Suprapubic skin (tissue), 4 donors: ENCODE data around the gene TCHP. TPM values are rescaled to one million over a fixed set of nuclear protein-coding genes. Genes with fewer than 3 reads are reported as not detected.

ENCODE experiments used
- DNase-seq, 2 donors: peaks; one replicate each; pipeline ENCODE4 v3.0.0-alpha.2; 2019; ENCODE audit warnings: low spot score in 2 of 2
- H3K27ac ChIP-seq: fragments of 200-600 bp; sonication (generic); one replicate; pipeline ENCODE4 v1.5.1; 2019
- H3K27me3 ChIP-seq: fragments of 200-600 bp; sonication (generic); one replicate; pipeline ENCODE4 v1.5.1; 2019
- H3K36me3 ChIP-seq: fragments of 200-600 bp; sonication (generic); one replicate; pipeline ENCODE4 v1.5.1; 2019
- H3K4me1 ChIP-seq: fragments of 200-600 bp; sonication (generic); one replicate; pipeline ENCODE4 v1.5.1; 2019
- H3K4me3 ChIP-seq: fragments of 200-600 bp; sonication (generic); one replicate; pipeline ENCODE4 v1.5.1; 2019; ENCODE audit warnings: mild to moderate bottlenecking
- H3K9me3 ChIP-seq: fragments of 200-600 bp; sonication (generic); one replicate; pipeline ENCODE4 v1.5.1; 2019
- CTCF ChIP-seq, 2 donors: fragments of 200-600 bp in 1 of 2; fragments of 450-650 bp in 1 of 2; sonication (generic) in 1 of 2; IDR thresholded peaks; one replicate each; pipeline ENCODE4 v1.5.1; 2016 to 2019; ENCODE audit warnings: antibody characterized with exemption in 2 of 2, mild to moderate bottlenecking in 1 of 2, moderate library complexity in 1 of 2
- EP300 ChIP-seq: sonication (generic); formaldehyde crosslinking; IDR thresholded peaks from one replicate; pipeline ENCODE4 v1.6.1; 2017; ENCODE audit warnings: antibody characterized with exemption
- POLR2A ChIP-seq, 2 donors: fragments of 450-650 bp; IDR thresholded peaks; one replicate each; pipeline ENCODE4 v1.6.1; 2017; ENCODE audit warnings: antibody characterized with exemption in 2 of 2, mild to moderate bottlenecking in 2 of 2, moderate library complexity in 2 of 2
- POLR2AphosphoS5 ChIP-seq, 3 donors: sonication (generic); formaldehyde crosslinking; IDR thresholded peaks; one replicate each; pipeline ENCODE4 v1.6.1; 2017; ENCODE audit warnings: antibody characterized with exemption in 3 of 3
- WGBS: methylation state at CpG from one replicate; pipeline ENCODE4 v1.1.5; 2018; 5-methylcytosine and 5-hydroxymethylcytosine counted together
- total RNA-seq, 4 donors: library from RNA; depleted of rRNA; stranded (reverse); fragments of >200 nt; gene quantifications; one replicate each; pipeline ENCODE4 v1.1.0, GENCODE V29; 2016

TCHP gene
- total RNA-seq, 4 donors from 2014 or later = 22.6 to 96.4 (median 36.6) TPM

GRCh38 chr12:109962398-109962797 lies 62.3 kb downstream of the TCHP start:
- peaks cover 89% of the 10 kb centered on the region for H3K36me3 ChIP-seq
- 67% methylated on average over 3 of the region's 3 CpGs for WGBS

DNA sequence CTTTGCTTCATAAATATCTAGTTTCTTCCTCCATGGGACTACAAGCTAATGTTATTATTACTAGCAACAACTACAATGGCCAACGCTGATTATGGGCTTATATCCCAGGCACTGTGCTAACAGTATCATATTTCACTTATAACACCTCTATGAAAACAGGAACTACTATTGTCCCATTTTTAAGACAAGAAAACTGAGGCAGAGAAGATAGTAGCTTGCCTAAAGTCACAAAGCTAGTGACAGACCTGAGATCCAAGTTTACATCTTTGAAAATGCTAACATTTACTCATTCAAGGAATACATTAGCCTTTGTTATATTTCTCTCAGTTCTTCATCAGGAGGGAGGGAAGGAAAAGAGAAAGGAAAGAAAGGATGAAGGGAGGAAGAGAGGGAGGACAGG lies 63.3 kb downstream of the TCHP start:
- no peak for TF ChIP-seq POLR2A (IDR thresholded peaks at IDR 0.05)
- TF ChIP-seq POLR2AphosphoS5 (IDR thresholded peaks at IDR 0.05) = no peak
- no peaks in the 10 kb centered on the region for H3K9me3 ChIP-seq
- H3K27ac ChIP-seq = no peak overlapping the region
- WGBS = 96% methylated on average over 1 of the region's 1 CpG
- DNase-seq = no peak
- H3K4me1 ChIP-seq = no peaks in the 10 kb centered on the region
- H3K4me3 ChIP-seq = no peak overlapping the region
- no peaks in the 10 kb centered on the region for H3K27me3 ChIP-seq
- H3K36me3 ChIP-seq = peaks cover 89% of the 10 kb centered on the region

More at GRCh38 chr12:109962398-109962797, 62.3 kb downstream of the TCHP start:
- no peak overlapping the region for H3K27ac ChIP-seq
- no peaks in the 10 kb centered on the region for H3K9me3 ChIP-seq
- H3K4me3 ChIP-seq = no peak overlapping the region
- TF ChIP-seq EP300 (no peak), CTCF (IDR thresholded peaks at IDR 0.05) (no peak), POLR2AphosphoS5 (IDR thresholded peaks at IDR 0.05) (no peak), POLR2A (IDR thresholded peaks at IDR 0.05) (no peak)
- H3K4me1 ChIP-seq = no peaks in the 10 kb centered on the region
- H3K27me3 ChIP-seq = no peaks in the 10 kb centered on the region
- no peak for DNase-seq

DNA sequence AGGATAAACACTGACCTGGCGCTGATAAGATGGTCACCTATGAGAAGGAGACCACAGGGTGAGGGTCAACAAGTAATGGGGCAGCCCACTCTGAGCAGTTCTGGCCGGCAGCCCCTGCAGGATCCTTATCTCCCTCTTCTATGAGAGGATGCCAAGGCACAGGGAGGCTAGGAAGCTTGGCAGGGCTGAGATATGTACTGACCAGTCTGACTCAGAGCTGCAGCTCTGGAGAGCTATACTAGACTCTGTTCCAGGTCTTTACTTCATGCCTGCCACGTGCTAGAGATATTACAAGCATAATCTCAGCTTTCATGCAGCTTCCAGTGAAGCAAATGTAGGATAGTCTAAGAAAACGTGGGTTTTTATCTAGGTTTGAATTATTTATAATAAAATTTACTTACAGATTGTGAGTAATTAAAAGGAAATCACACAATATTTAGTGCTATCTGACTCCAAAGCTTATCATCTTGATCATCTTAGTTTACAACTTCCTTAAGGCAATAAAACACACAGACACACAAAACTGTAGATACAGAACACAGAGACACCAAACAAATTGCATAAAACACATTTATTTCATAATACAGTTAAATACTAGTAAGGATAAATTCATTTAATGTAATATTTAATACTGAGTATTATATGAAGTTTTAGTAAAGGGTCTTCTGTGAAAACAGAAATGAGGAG lies 63.8 kb downstream of the TCHP start:
- Histone ChIP-seq H3K36me3 (peaks cover 90% of the 10 kb centered on the region), H3K27ac (no peak overlapping the region), H3K4me3 (no peak overlapping the region), H3K9me3 (no peaks in the 10 kb centered on the region), H3K27me3 (no peaks in the 10 kb centered on the region), H3K4me1 (no peaks in the 10 kb centered on the region)
- TF ChIP-seq EP300 (no peak), POLR2A (IDR thresholded peaks at IDR 0.05) (no peak), CTCF (IDR thresholded peaks at IDR 0.05) (no peak), POLR2AphosphoS5 (IDR thresholded peaks at IDR 0.05) (no peak)
- no peak for DNase-seq
- WGBS = 73% methylated on average over 4 of the region's 4 CpGs

DNA sequence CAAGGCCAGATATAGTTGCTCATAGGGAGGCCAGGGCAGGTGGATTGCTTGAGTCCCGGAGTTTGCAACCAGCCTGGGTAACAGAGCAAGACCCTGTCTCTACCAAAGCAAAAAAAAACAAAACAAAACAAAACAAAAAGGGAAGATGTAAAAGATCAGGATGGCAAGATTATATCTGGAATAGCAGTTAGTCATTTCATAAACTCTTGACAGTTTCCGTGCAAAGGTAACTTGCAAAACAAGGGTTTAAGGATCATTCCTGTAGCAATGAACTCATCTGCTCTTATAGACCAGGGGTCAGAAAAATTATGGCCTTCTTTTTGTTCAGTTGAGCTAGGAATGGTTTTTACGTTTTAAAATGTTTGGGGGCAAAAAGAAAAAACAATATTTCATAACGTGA lies 66.5 kb downstream of the TCHP start:
- H3K4me1 ChIP-seq = no peaks in the 10 kb centered on the region
- no peaks in the 10 kb centered on the region for H3K27me3 ChIP-seq
- H3K36me3 ChIP-seq = peaks cover 94% of the 10 kb centered on the region
- TF ChIP-seq EP300 = no peak
- no peak for TF ChIP-seq CTCF (IDR thresholded peaks at IDR 0.05)
- TF ChIP-seq POLR2AphosphoS5 (IDR thresholded peaks at IDR 0.05) = no peak
- TF ChIP-seq POLR2A (IDR thresholded peaks at IDR 0.05) = no peak
- no peak for DNase-seq
- no peak overlapping the region for H3K27ac ChIP-seq
- H3K9me3 ChIP-seq = no peaks in the 10 kb centered on the region
- no peak overlapping the region for H3K4me3 ChIP-seq
- WGBS = 89% methylated on average over 4 of the region's 4 CpGs

DNA sequence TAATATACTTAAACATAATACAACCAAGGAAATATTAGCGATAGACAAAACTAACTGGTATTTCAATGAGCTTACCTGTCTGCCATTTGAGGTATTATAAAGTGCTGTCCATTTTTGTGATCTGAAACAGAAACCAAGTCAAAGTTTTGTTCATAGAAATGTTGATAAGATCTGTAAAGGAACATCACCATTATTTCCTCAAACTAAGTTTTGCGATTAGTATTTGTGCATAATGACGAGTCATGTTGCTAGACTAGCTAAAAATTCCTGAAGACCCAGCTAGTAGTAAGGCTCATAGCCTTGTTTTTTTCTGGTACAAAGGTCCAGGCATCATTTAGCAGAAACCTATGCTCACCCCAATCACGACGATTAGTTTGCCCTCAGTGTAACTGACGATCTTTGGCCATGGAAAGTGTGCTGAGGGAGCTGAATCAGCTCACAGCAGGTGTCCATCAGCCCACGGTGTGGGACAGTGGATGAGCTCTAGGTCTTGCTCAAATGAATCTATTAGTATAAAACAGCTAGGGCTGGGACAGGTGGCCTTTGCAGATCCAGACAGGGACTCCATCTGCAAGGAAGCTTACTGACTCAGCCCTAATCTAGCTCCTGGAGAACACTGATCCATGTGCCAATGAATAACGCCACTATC lies 67.4 kb downstream of the TCHP start:
- DNase-seq = no peak
- no peak overlapping the region for H3K4me3 ChIP-seq
- H3K4me1 ChIP-seq = no peaks in the 10 kb centered on the region
- no peak for TF ChIP-seq CTCF (IDR thresholded peaks at IDR 0.05)
- TF ChIP-seq POLR2AphosphoS5 (IDR thresholded peaks at IDR 0.05) = no peak
- no peak for TF ChIP-seq POLR2A (IDR thresholded peaks at IDR 0.05)
- TF ChIP-seq EP300 = no peak
- no peak overlapping the region for H3K27ac ChIP-seq
- no peaks in the 10 kb centered on the region for H3K9me3 ChIP-seq
- WGBS = 84% methylated on average over 8 of the region's 8 CpGs
- peaks cover 92% of the 10 kb centered on the region for H3K36me3 ChIP-seq
- H3K27me3 ChIP-seq = no peaks in the 10 kb centered on the region

Other genes starting within 250 kb of the TCHP start
- 1 to 10 TPM; 3.9 to 8.5 (median 6.6) TPM for gene FAM222A, start 186.4 kb upstream of the TCHP start, total RNA-seq
- 10 to 100 TPM in 1 of 4 donors, 1 to 10 TPM in 3; 4.0 to 11.9 (median 5.4) TPM for gene TRPV4, start 66.9 kb upstream of the TCHP start, total RNA-seq
- 100 to 1,000 TPM; 207 to 654 (median 526) TPM for gene GLTP, start 19.7 kb upstream of the TCHP start, total RNA-seq
- gene GIT2, start 96.1 kb downstream of the TCHP start, total RNA-seq = 10 to 100 TPM; 19.4 to 60.6 (median 35.0) TPM
- gene ANKRD13A, start 99.2 kb downstream of the TCHP start, total RNA-seq = 100 to 1,000 TPM; 104 to 161 (median 114) TPM
- 10 to 100 TPM in 3 of 4 donors, 1 to 10 TPM in 1; 7.9 to 16.2 (median 10.6) TPM for gene C12orf76, start 148.2 kb downstream of the TCHP start, total RNA-seq
- gene IFT81, start 224.1 kb downstream of the TCHP start, total RNA-seq = 10 to 100 TPM in 1 of 4 donors, 1 to 10 TPM in 3; 4.8 to 15.5 (median 5.3) TPM